T-cell (primary cell): ENCODE results near the gene EXOC4. TPM values are rescaled to one million over a fixed set of nuclear protein-coding genes. Genes with fewer than 3 reads are reported as not detected.

Experiments
- ATAC-seq, 4 experiments: fragments of 200-7000 bp in 3 of 4; fragments of 150-1000 bp in 1 of 4; cut with Tn5 transposase; replicated peaks in 1 of 4; 1 replicate in 3 of 4; 2 replicates in 1 of 4; pipeline ENCODE4 v1.10.0; 2021; ENCODE audit warnings: moderate library complexity in 3 of 4, mild to moderate bottlenecking in 2 of 4, moderate number of reproducible peaks in 1 of 4
- CTCF ChIA-PET, 2 donors: fragments of 300-600 bp; sonication (Branson Sonifier 250); formaldehyde crosslinking; loops; one replicate each; lab custom pipeline; 2022; ENCODE audit warnings: antibody characterized with exemption in 2 of 2; lab: Charles Lee
- POLR2A ChIA-PET, 2 donors: fragments of 300-600 bp; sonication (Branson Sonifier 250); formaldehyde crosslinking; loops; one replicate each; lab custom pipeline; 2022; ENCODE audit warnings: antibody characterized with exemption in 2 of 2; lab: Charles Lee
- DNase-seq, 35 experiments: peaks; one replicate each; pipeline versions ENCODE4 v3.0.0 to v3.0.0-alpha.2; 2013 to 2023
- H3K27ac ChIP-seq: one replicate; pipeline ENCODE4 v1.5.1; 2013; ENCODE audit warnings: low read length
- H3K27me3 ChIP-seq, 2 experiments: replicated peaks in 1 of 2; 1 replicate in 1 of 2; 2 replicates in 1 of 2; pipeline versions ENCODE4 v1.6.1 to v1.7.0; 2013; ENCODE audit warnings: low read length in 1 of 2, mixed read lengths in 1 of 2; ENCODE audit not compliant: control insufficient read depth in 2 of 2, insufficient read depth in 2 of 2; ENCODE audit errors: extremely low read depth in 1 of 2
- H3K36me3 ChIP-seq, 2 donors: 1 replicate in 1 of 2; 2 replicates in 1 of 2; pipeline versions ENCODE4 v1.6.1 to v1.7.0; 2013; ENCODE audit warnings: low read length in 1 of 2; ENCODE audit not compliant: control insufficient read depth in 2 of 2, insufficient read depth in 1 of 2; ENCODE audit errors: extremely low read depth in 1 of 2
- H3K4me1 ChIP-seq, 2 experiments: 1 replicate in 1 of 2; 2 replicates in 1 of 2; pipeline versions ENCODE4 v1.6.1 to v1.7.0; 2013; ENCODE audit warnings: low read length in 2 of 2, mixed read lengths in 1 of 2; ENCODE audit not compliant: insufficient read depth in 2 of 2, control insufficient read depth in 1 of 2; ENCODE audit errors: extremely low read depth in 1 of 2
- H3K4me3 ChIP-seq, 2 donors: 1 replicate in 1 of 2; 2 replicates in 1 of 2; pipeline versions ENCODE4 v1.5.1 to v1.7.0; 2013; ENCODE audit warnings: mild to moderate bottlenecking in 2 of 2, low read length in 1 of 2, moderate library complexity in 1 of 2; ENCODE audit not compliant: control insufficient read depth in 1 of 2; ENCODE audit errors: extremely low read depth in 1 of 2
- H3K9me3 ChIP-seq: 2 replicates; pipeline ENCODE4 v1.7.0; 2013
- H3K27ac Mint-ChIP-seq, 2 donors: one replicate each; pipeline ENCODE4 v1.8.0; 2020 to 2021; ENCODE audit warnings: mild to moderate bottlenecking in 2 of 2, mixed read lengths in 2 of 2
- H3K27me3 Mint-ChIP-seq, 2 donors: one replicate each; pipeline ENCODE4 v1.8.0; 2021 to 2022; ENCODE audit warnings: mixed read lengths in 2 of 2
- H3K36me3 Mint-ChIP-seq: one replicate; pipeline ENCODE4 v1.8.0; 2021; ENCODE audit warnings: mixed read lengths
- H3K4me1 Mint-ChIP-seq, 3 donors: one replicate each; pipeline ENCODE4 v1.8.0; 2020 to 2022; ENCODE audit warnings: mixed read lengths in 3 of 3, mild to moderate bottlenecking in 1 of 3
- H3K4me3 Mint-ChIP-seq, 3 donors: one replicate each; pipeline ENCODE4 v1.8.0; 2020 to 2022; ENCODE audit warnings: mild to moderate bottlenecking in 3 of 3, mixed read lengths in 3 of 3, moderate library complexity in 3 of 3
- H3K9me3 Mint-ChIP-seq, 3 donors: one replicate each; pipeline ENCODE4 v1.8.0; 2020 to 2022; ENCODE audit warnings: mixed read lengths in 3 of 3
- WGBS: methylation state at CpG from one replicate; pipeline ENCODE4 v1.1.5; 2013; ENCODE audit warnings: missing lambda C conversion rate; ENCODE audit not compliant: insufficient coverage; 5-methylcytosine and 5-hydroxymethylcytosine counted together
- total RNA-seq, 35 experiments: library from RNA in 6 of 35; stranded (reverse) in 6 of 35; fragments of 120-200 nt in 1 of 35; gene quantifications; one replicate each; pipeline versions ENCODE4 v1.2.1 to v1.2.4 and lab custom pipeline; 2013 to 2026

Gene EXOC4
- total RNA-seq, 5 donors from 2014 or later (not counting 1 experiment from before 2014, with no cell fraction given): 58.2 to 108 (median 64.8) TPM

GRCh38 chr7:133299676-133300075 lies 46.8 kb downstream of the EXOC4 start:
- POLR2A ChIA-PET: no interaction called here
- 80% methylated on average over 1 of the region's 1 CpG for WGBS
- H3K9me3 Mint-ChIP-seq: no peaks in the 10 kb centered on the region

GRCh38 chr7:133300088-133300487 lies 47.2 kb downstream of the EXOC4 start:
- Mint-ChIP-seq H3K4me3 (no peak overlapping the region), H3K9me3 (no peaks in the 10 kb centered on the region), H3K36me3 (peaks cover 31% of the 10 kb centered on the region), H3K4me1 (peaks cover 9 to 25% (median 13%) of the 10 kb centered on the region in 3 donors), H3K27ac (no peak overlapping the region), H3K27me3 (no peaks in the 10 kb centered on the region)
- no peak for ATAC-seq
- no peak for DNase-seq
- CTCF ChIA-PET: no interaction called here
- Histone ChIP-seq H3K9me3 (no peaks in the 10 kb centered on the region), H3K36me3 (no peaks in the 10 kb centered on the region), H3K4me1 (no peaks in the 10 kb centered on the region), H3K27ac (no peak overlapping the region), H3K27me3 (no peaks in the 10 kb centered on the region), H3K4me3 (no peak overlapping the region)
- WGBS: 100% methylated on average over 1 of the region's 2 CpGs
- POLR2A ChIA-PET: no interaction called here

More at GRCh38 chr7:133299676-133300075, 46.8 kb downstream of the EXOC4 start:
- Histone ChIP-seq H3K27ac (no peak overlapping the region), H3K4me3 (no peak overlapping the region), H3K9me3 (no peaks in the 10 kb centered on the region), H3K4me1 (no peaks in the 10 kb centered on the region), H3K27me3 (no peaks in the 10 kb centered on the region), H3K36me3 (no peaks in the 10 kb centered on the region)
- ATAC-seq (no peak), DNase-seq (no peak)
- peaks cover 9 to 25% (median 13%) of the 10 kb centered on the region in 3 donors for H3K4me1 Mint-ChIP-seq
- H3K27ac Mint-ChIP-seq: no peak overlapping the region
- no peak overlapping the region for H3K4me3 Mint-ChIP-seq
- no peaks in the 10 kb centered on the region for H3K27me3 Mint-ChIP-seq
- CTCF ChIA-PET: interaction anchor here in 1 of 2 donors (1.0 kb wide), 1 partner anchor 11 kb away, joined by 3 read pairs; no protein-coding TSS in a partner anchor
- H3K36me3 Mint-ChIP-seq: peaks cover 27% of the 10 kb centered on the region

GRCh38 chr7:133300811-133301210 lies 47.9 kb downstream of the EXOC4 start:
- no peaks in the 10 kb centered on the region for H3K9me3 Mint-ChIP-seq
- Histone ChIP-seq H3K36me3 (peaks cover 0 to 2% of the 10 kb centered on the region in 2 donors), H3K27me3 (no peaks in the 10 kb centered on the region), H3K4me1 (no peaks in the 10 kb centered on the region), H3K9me3 (no peaks in the 10 kb centered on the region), H3K4me3 (no peak overlapping the region), H3K27ac (no peak overlapping the region)
- WGBS: 92% methylated on average over 5 of the region's 5 CpGs
- H3K4me3 Mint-ChIP-seq: no peak overlapping the region
- peaks cover 9 to 24% (median 13%) of the 10 kb centered on the region in 3 donors for H3K4me1 Mint-ChIP-seq
- POLR2A ChIA-PET: no interaction called here
- H3K36me3 Mint-ChIP-seq: peaks cover 32% of the 10 kb centered on the region
- no peaks in the 10 kb centered on the region for H3K27me3 Mint-ChIP-seq
- no peak for ATAC-seq
- H3K27ac Mint-ChIP-seq: no peak overlapping the region
- no peak for DNase-seq
- CTCF ChIA-PET: no interaction called here

- H3K4me1 Mint-ChIP-seq: peaks cover 7 to 19% (median 10%) of the 10 kb centered on the region in 3 donors
Observed at GRCh38 chr7:133301444-133301843, 48.6 kb downstream of the EXOC4 start.

GRCh38 chr7:133303372-133303771 lies 50.5 kb downstream of the EXOC4 start:
- H3K9me3 ChIP-seq: no peaks in the 10 kb centered on the region
- WGBS: no CpG with 5 or more reads among the region's 1 CpG
- Mint-ChIP-seq H3K27ac (no peak overlapping the region), H3K36me3 (peaks cover 49% of the 10 kb centered on the region), H3K4me1 (peaks cover 2 to 19% (median 2%) of the 10 kb centered on the region in 3 donors), H3K9me3 (no peaks in the 10 kb centered on the region), H3K4me3 (no peak overlapping the region), H3K27me3 (no peaks in the 10 kb centered on the region)
- ATAC-seq (no peak), DNase-seq (no peak)
- no peaks in the 10 kb centered on the region for H3K27me3 ChIP-seq
- H3K4me1 ChIP-seq: no peaks in the 10 kb centered on the region
- H3K36me3 ChIP-seq: peaks cover 0 to 26% of the 10 kb centered on the region in 2 donors
- POLR2A ChIA-PET: no interaction called here
- H3K27ac ChIP-seq: no peak overlapping the region
- no peak overlapping the region for H3K4me3 ChIP-seq
- CTCF ChIA-PET: no interaction called here

More at GRCh38 chr7:133301444-133301843, 48.6 kb downstream of the EXOC4 start:
- no CpG with 5 or more reads among the region's 2 CpGs for WGBS
- DNase-seq: no peak
- no peaks in the 10 kb centered on the region for H3K27me3 Mint-ChIP-seq
- no peaks in the 10 kb centered on the region for H3K4me1 ChIP-seq
- H3K36me3 Mint-ChIP-seq: peaks cover 34% of the 10 kb centered on the region
- H3K36me3 ChIP-seq: peaks cover 0 to 8% of the 10 kb centered on the region in 2 donors
- no peak overlapping the region for H3K27ac Mint-ChIP-seq
- no peak overlapping the region for H3K4me3 ChIP-seq
- H3K9me3 Mint-ChIP-seq: no peaks in the 10 kb centered on the region
- no peaks in the 10 kb centered on the region for H3K27me3 ChIP-seq
- no peak overlapping the region for H3K27ac ChIP-seq
- no peak for ATAC-seq
- no peaks in the 10 kb centered on the region for H3K9me3 ChIP-seq
- ChIA-PET CTCF (no interaction called here), POLR2A (no interaction called here)
- no peak overlapping the region for H3K4me3 Mint-ChIP-seq

- DNase-seq (no peak), ATAC-seq (no peak)
- no CpG with 5 or more reads among the region's 2 CpGs for WGBS
- Mint-ChIP-seq H3K36me3 (peaks cover 54% of the 10 kb centered on the region), H3K4me1 (peaks cover 2 to 19% (median 2%) of the 10 kb centered on the region in 3 donors), H3K27ac (no peak overlapping the region), H3K27me3 (no peaks in the 10 kb centered on the region), H3K4me3 (no peak overlapping the region), H3K9me3 (no peaks in the 10 kb centered on the region)
- H3K4me1 ChIP-seq: no peaks in the 10 kb centered on the region
- no peaks in the 10 kb centered on the region for H3K27me3 ChIP-seq
- no peaks in the 10 kb centered on the region for H3K9me3 ChIP-seq
- no peak overlapping the region for H3K27ac ChIP-seq
- H3K4me3 ChIP-seq: no peak overlapping the region
- CTCF ChIA-PET: no interaction called here
- H3K36me3 ChIP-seq: peaks cover 0 to 31% of the 10 kb centered on the region in 2 donors
- POLR2A ChIA-PET: no interaction called here
Observed at GRCh38 chr7:133303931-133304330, 51.1 kb downstream of the EXOC4 start.
